HG03039 (cell line): ENCODE results near the gene WDFY4.

Experiments used
- ATAC-seq: cut with Tn5 transposase; IDR thresholded peaks from one replicate; pipeline ENCODE4 v1.9.1; 2021; ENCODE audit warnings: mild to moderate bottlenecking, moderate library complexity; ENCODE audit not compliant: unreplicated experiment

The WDFY4 gene

GRCh38 chr10:48842231-48842630 is 157.6 kb downstream of the WDFY4 start:
- ATAC-seq = no peak

- ATAC-seq = no peak
Measured at GRCh38 chr10:48843198-48843597, 158.5 kb downstream of the WDFY4 start.

- no peak for ATAC-seq
Measured at GRCh38 chr10:48844616-48845015, 159.9 kb downstream of the WDFY4 start.

GRCh38 chr10:48845512-48845911 is 160.8 kb downstream of the WDFY4 start:
- no peak for ATAC-seq

GRCh38 chr10:48847691-48848090 is 163.0 kb downstream of the WDFY4 start:
- ATAC-seq = no peak

GRCh38 chr10:48856855-48857254 is 172.2 kb downstream of the WDFY4 start:
- ATAC-seq = no peak

- ATAC-seq = no peak
Measured at GRCh38 chr10:48872234-48872633, 187.6 kb downstream of the WDFY4 start.

GRCh38 chr10:48878091-48878490 is 193.4 kb downstream of the WDFY4 start:
- no peak for ATAC-seq

GRCh38 chr10:48879451-48879850 is 194.8 kb downstream of the WDFY4 start:
- ATAC-seq = no peak

GRCh38 chr10:48880016-48880705 is 195.5 kb downstream of the WDFY4 start:
- no peak for ATAC-seq

- ATAC-seq = no peak
Measured at GRCh38 chr10:48881937-48882336, 197.3 kb downstream of the WDFY4 start.

GRCh38 chr10:48882881-48883280 is 198.2 kb downstream of the WDFY4 start:
- ATAC-seq = no peak

GRCh38 chr10:48883701-48884100 is 199.0 kb downstream of the WDFY4 start:
- ATAC-seq = no peak

- no peak for ATAC-seq
Measured at GRCh38 chr10:48884179-48885045, 199.7 kb downstream of the WDFY4 start.

GRCh38 chr10:48885376-48885775 is 200.7 kb downstream of the WDFY4 start:
- no peak for ATAC-seq

- no peak for ATAC-seq
Measured at GRCh38 chr10:48887982-48888381, 203.3 kb downstream of the WDFY4 start.

GRCh38 chr10:48890888-48891850 is 206.5 kb downstream of the WDFY4 start:
- no peak for ATAC-seq

GRCh38 chr10:48894911-48895802 is 210.5 kb downstream of the WDFY4 start:
- ATAC-seq = no peak

GRCh38 chr10:48895803-48896195 is 211.1 kb downstream of the WDFY4 start:
- ATAC-seq = no peak
